ENCODE measurements around the gene PRPF40A. TPM values are rescaled to one million over a fixed set of nuclear protein-coding genes. Genes with fewer than 3 reads are reported as not detected.

Gene PRPF40A
- total and polyA plus RNA-seq, 2 of the 13 experiments (the other 11 are each of a cell fraction or from before 2014, with no cell fraction given), result 146 to 207 TPM

DNA sequence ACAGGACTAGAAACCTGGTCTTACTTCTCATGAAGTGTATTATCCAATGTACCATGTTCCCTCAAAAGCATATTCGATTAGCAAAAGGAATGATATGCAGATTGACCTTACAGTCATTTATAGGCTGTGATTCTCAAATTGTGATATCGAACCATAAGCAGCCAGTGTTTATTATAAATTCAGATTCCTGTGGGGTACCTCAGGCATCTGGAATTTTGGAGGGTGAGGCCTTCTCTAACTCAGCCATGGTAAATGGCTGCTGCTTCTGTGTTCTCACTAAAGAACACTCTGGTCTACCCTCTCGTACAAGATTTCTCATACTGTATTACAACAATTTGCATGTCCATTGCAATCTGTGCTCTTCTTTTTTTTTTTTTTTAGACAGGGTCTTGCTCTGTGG lies 84.5 kb downstream of the PRPF40A start:
- ATAC-seq (no peak), FAIRE-seq (no peak), DNase-seq (ENCODE audit: low spot score) (no peak)
- TF ChIP-seq RFXAP (CRISPR knock-in tag; IDR thresholded peaks at IDR 0.05; ENCODE audit: borderline replicate concordance) (no peak), ZEB1 (IDR thresholded peaks at IDR 0.05; ENCODE audit: insufficient replicate concordance, low read depth) (no peak), NFATC3 (CRISPR knock-in tag; IDR thresholded peaks at IDR 0.05) (no peak), ZNF354B (CRISPR knock-in tag; IDR thresholded peaks at IDR 0.05) (no peak), TARDBP (CRISPR knock-in tag; IDR thresholded peaks at IDR 0.05) (no peak), HIVEP1 (CRISPR knock-in tag; IDR thresholded peaks at IDR 0.05) (no peak)
- CTCF ChIA-PET (ENCODE audit: low intra/inter-chr PET ratio, low total read pairs), result interaction anchor here (1.4 kb wide), 1 partner anchor 443 kb away, joined by 3 read pairs; no protein-coding TSS in a partner anchor
- Histone ChIP-seq H2AFZ (ENCODE audit: low read length) (no peak overlapping the region), H3K27ac (ENCODE audit: extremely low read length, insufficient read depth, low read length) (no peak overlapping the region), H3K79me2 (ENCODE audit: insufficient read depth, low read length) (no peaks in the 10 kb centered on the region), H3K27me3 (ENCODE audit: control insufficient read depth in 1 of 2, insufficient read depth in 2 of 2, low read length in 2 of 2) (no peaks in the 10 kb centered on the region), H3K4me2 (ENCODE audit: low read depth, low read length) (no peak overlapping the region), H3K4me3 (replicated peaks in 1 of 3; ENCODE audit: insufficient read depth in 1 of 3, low read depth in 2 of 3, low read length in 3 of 3) (no peak overlapping the region), H4K20me1 (ENCODE audit: insufficient read depth, low read length) (no peaks in the 10 kb centered on the region), H3K9ac (ENCODE audit: insufficient read depth, low read depth, low read length) (no peak overlapping the region), H3K36me3 (replicated peaks in 1 of 2; ENCODE audit: control insufficient read depth in 1 of 2, insufficient read depth in 2 of 2, low read length in 2 of 2) (peaks cover 33 to 79% of the 10 kb centered on the region in 2 experiments), H3K4me1 (ENCODE audit: insufficient read depth, low read length) (peaks cover 5% of the 10 kb centered on the region; the same call in 1 of the 2 replicates), H3K9me3 (ENCODE audit: low read length) (no peaks in the 10 kb centered on the region)
- in situ Hi-C loops (cut with HindIII; ENCODE audit: extremely low pct_ligation_motif_present, low pct_unique_long_range_greater_than_20kb), result loop anchor here (10.0 kb wide), 2 partner anchors 298 to 598 kb away; partner anchors contain the start of gene FMNL2
- 97% methylated on average over 3 of the region's 3 CpGs for WGBS (ENCODE audit: low lambda C conversion rate)
- intact Hi-C loops (cut with micrococcal nuclease; ENCODE audit: unreplicated experiment), result no loop called here
- POLR2A ChIA-PET, result no interaction called here
- no TSS peak for BruUV-seq (replicated peaks)

DNA sequence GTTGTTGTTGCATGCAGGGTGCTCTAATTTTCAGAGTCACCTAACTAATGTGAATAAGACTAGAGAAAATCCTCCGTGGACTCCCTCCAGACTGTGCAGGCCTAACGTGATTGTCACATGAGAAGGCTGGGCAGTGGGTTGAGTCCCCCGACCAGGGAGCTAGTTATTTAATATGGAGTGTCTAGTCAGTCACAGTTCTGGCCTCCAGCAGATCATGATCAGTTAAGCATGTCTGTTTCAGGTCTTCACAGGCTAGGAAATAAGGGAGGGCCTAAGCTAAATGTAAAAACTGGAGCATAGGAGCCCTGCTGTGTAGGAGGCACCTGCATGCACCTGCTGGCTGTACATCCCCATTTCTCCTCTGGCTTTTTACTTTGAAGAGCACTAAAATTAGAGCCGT lies 86.8 kb downstream of the PRPF40A start:
- BruUV-seq (replicated peaks), result no TSS peak
- in situ Hi-C loops (cut with HindIII; ENCODE audit: extremely low pct_ligation_motif_present, low pct_unique_long_range_greater_than_20kb), result loop anchor here (10.0 kb wide), 2 partner anchors 296 to 596 kb away; partner anchors contain the start of gene FMNL2
- ChIA-PET POLR2A (interaction anchor here (0.6 kb wide), 1 partner anchor 252 kb away, joined by 4 read pairs; no protein-coding TSS in a partner anchor), CTCF (ENCODE audit: low intra/inter-chr PET ratio, low total read pairs) (no interaction called here)
- Histone ChIP-seq H2AFZ (ENCODE audit: low read length) (no peak overlapping the region), H3K4me2 (ENCODE audit: low read depth, low read length) (no peak overlapping the region), H4K20me1 (ENCODE audit: insufficient read depth, low read length) (no peaks in the 10 kb centered on the region), H3K4me1 (ENCODE audit: insufficient read depth, low read length) (peaks cover 5% of the 10 kb centered on the region; the same call in 1 of the 2 replicates), H3K27ac (ENCODE audit: extremely low read length, insufficient read depth, low read length) (no peak overlapping the region), H3K9ac (ENCODE audit: insufficient read depth, low read depth, low read length) (no peak overlapping the region), H3K27me3 (ENCODE audit: control insufficient read depth in 1 of 2, insufficient read depth in 2 of 2, low read length in 2 of 2) (no peaks in the 10 kb centered on the region), H3K9me3 (ENCODE audit: low read length) (no peaks in the 10 kb centered on the region), H3K4me3 (replicated peaks in 1 of 3; ENCODE audit: insufficient read depth in 1 of 3, low read depth in 2 of 3, low read length in 3 of 3) (no peak overlapping the region), H3K79me2 (ENCODE audit: insufficient read depth, low read length) (no peaks in the 10 kb centered on the region), H3K36me3 (replicated peaks in 1 of 2; ENCODE audit: control insufficient read depth in 1 of 2, insufficient read depth in 2 of 2, low read length in 2 of 2) (peaks cover 26 to 71% of the 10 kb centered on the region in 2 experiments)
- intact Hi-C loops (cut with micrococcal nuclease; ENCODE audit: unreplicated experiment), result no loop called here
- ATAC-seq (no peak), FAIRE-seq (no peak), DNase-seq (ENCODE audit: low spot score) (no peak)
- 98% methylated on average over 4 of the region's 4 CpGs for WGBS (ENCODE audit: low lambda C conversion rate)
- no peak for TF ChIP-seq ZNF296 (CRISPR knock-in tag; conservative IDR thresholded peaks at IDR 0.05)
- no peak for TF ChIP-seq ZNF33A (CRISPR knock-in tag; IDR thresholded peaks at IDR 0.05; ENCODE audit: borderline replicate concordance)
- TF ChIP-seq, protein P1, sequence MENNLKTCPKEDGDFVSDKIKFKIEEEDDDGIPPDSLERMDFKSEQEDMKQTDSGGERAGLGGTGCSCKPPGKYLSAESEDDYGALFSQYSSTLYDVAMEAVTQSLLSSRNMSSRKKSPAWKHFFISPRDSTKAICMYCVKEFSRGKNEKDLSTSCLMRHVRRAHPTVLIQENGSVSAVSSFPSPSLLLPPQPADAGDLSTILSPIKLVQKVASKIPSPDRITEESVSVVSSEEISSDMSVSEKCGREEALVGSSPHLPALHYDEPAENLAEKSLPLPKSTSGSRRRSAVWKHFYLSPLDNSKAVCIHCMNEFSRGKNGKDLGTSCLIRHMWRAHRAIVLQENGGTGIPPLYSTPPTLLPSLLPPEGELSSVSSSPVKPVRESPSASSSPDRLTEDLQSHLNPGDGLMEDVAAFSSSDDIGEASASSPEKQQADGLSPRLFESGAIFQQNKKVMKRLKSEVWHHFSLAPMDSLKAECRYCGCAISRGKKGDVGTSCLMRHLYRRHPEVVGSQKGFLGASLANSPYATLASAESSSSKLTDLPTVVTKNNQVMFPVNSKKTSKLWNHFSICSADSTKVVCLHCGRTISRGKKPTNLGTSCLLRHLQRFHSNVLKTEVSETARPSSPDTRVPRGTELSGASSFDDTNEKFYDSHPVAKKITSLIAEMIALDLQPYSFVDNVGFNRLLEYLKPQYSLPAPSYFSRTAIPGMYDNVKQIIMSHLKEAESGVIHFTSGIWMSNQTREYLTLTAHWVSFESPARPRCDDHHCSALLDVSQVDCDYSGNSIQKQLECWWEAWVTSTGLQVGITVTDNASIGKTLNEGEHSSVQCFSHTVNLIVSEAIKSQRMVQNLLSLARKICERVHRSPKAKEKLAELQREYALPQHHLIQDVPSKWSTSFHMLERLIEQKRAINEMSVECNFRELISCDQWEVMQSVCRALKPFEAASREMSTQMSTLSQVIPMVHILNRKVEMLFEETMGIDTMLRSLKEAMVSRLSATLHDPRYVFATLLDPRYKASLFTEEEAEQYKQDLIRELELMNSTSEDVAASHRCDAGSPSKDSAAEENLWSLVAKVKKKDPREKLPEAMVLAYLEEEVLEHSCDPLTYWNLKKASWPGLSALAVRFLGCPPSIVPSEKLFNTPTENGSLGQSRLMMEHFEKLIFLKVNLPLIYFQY (CRISPR knock-in tag; IDR thresholded peaks at IDR 0.05; ENCODE audit: borderline replicate concordance), result no peak
- no peak for TF ChIP-seq KDM4B (CRISPR knock-in tag; IDR thresholded peaks at IDR 0.05)

Measured in HepG2 (cell line).